Thyroid gland (tissue), 4 donors: ENCODE data around the gene SCAMP3.

Experiments used
- CTCF ChIP-seq, 6 experiments: fragments of 200-600 bp in 3 of 6; fragments of 450-650 bp in 3 of 6; sonication (generic) in 3 of 6; IDR thresholded peaks; one replicate each; pipeline ENCODE4 v1.5.1; 2016 to 2019; ENCODE audit warnings: antibody characterized with exemption in 6 of 6, mild to moderate bottlenecking in 2 of 6, inconsistent platforms in 1 of 6, moderate library complexity in 1 of 6
- POLR2A ChIP-seq, 2 donors: fragments of 450-650 bp; IDR thresholded peaks; one replicate each; pipeline ENCODE4 v1.6.1; 2017; ENCODE audit warnings: antibody characterized with exemption in 2 of 2, mild to moderate bottlenecking in 2 of 2, moderate library complexity in 1 of 2

GRCh38 chr1:155285631-155286044 lies 23.5 kb upstream of the SCAMP3 start:
- TF ChIP-seq CTCF (IDR thresholded peaks at IDR 0.05): no peak
- no peak for TF ChIP-seq POLR2A (IDR thresholded peaks at IDR 0.05)
